PC-3 (cell line): Measurements from ENCODE around the gene MGLL. TPM values are rescaled to one million over a fixed set of nuclear protein-coding genes. Genes with fewer than 3 reads are reported as not detected.

Source experiments
- ATAC-seq: fragments of 200-7000 bp; cut with Tn5 transposase; 2 replicates; pipeline ENCODE4 v1.9.1; 2020; ENCODE audit warnings: mild to moderate bottlenecking, moderate library complexity
- BruUV-seq: library from RNA; stranded (reverse); fragments of 400-500 nt; replicated peaks from 2 replicates; lab custom pipeline; 2021; lab: Mats Ljungman, UMichigan
- CTCF ChIA-PET: fragments of 300-600 bp; sonication (Branson Sonifier 250); formaldehyde crosslinking; loops from one replicate; lab custom pipeline; 2022; ENCODE audit warnings: antibody characterized with exemption; lab: Charles Lee
- POLR2A ChIA-PET: fragments of 300-600 bp; sonication (Branson Sonifier 250); formaldehyde crosslinking; loops from one replicate; lab custom pipeline; 2022; ENCODE audit warnings: antibody characterized with exemption; ENCODE audit not compliant: unreplicated experiment; lab: Charles Lee
- DNase-seq: peaks from one replicate; pipeline ENCODE4 v3.0.0-alpha.2; 2015
- H2AFZ ChIP-seq: fragments of 300-600 bp; sonication (generic); 2 replicates; pipeline ENCODE4 v1.6.0; 2016; ENCODE audit warnings: antibody characterized with exemption, low read length
- H3F3A ChIP-seq: fragments of 300-600 bp; sonication (generic); one replicate; pipeline ENCODE4 v1.6.0; 2017; ENCODE audit warnings: antibody characterized with exemption, low read length, control low read depth, mild to moderate bottlenecking; ENCODE audit not compliant: unreplicated experiment
- H3K27ac ChIP-seq: fragments of 300-600 bp; sonication (generic); 2 replicates; pipeline ENCODE4 v1.5.1; 2016; ENCODE audit warnings: mild to moderate bottlenecking, low read length
- H3K27me3 ChIP-seq: fragments of 300-600 bp; sonication (generic); 2 replicates; pipeline ENCODE4 v1.6.1; 2016; ENCODE audit warnings: low read length, mixed read lengths
- H3K36me3 ChIP-seq: fragments of 300-600 bp; sonication (generic); 2 replicates; pipeline ENCODE4 v1.6.1; 2016; ENCODE audit warnings: low read depth, mixed run types, low read length, mixed read lengths
- H3K4me1 ChIP-seq: fragments of 300-600 bp; sonication (generic); 2 replicates; pipeline ENCODE4 v1.5.1; 2016; ENCODE audit warnings: low read length; ENCODE audit not compliant: insufficient read depth
- H3K4me2 ChIP-seq: fragments of 300-600 bp; sonication (generic); 2 replicates; pipeline ENCODE4 v1.6.0; 2016; ENCODE audit warnings: low read length
- H3K4me3 ChIP-seq: fragments of 300-600 bp; sonication (generic); 2 replicates; pipeline ENCODE4 v1.5.1; 2016; ENCODE audit warnings: mild to moderate bottlenecking, low read length, mixed read lengths
- H3K79me2 ChIP-seq: fragments of 300-600 bp; sonication (generic); 2 replicates; pipeline ENCODE4 v1.6.1; 2017; ENCODE audit warnings: low read length, mixed read lengths
- H3K9ac ChIP-seq: fragments of 300-600 bp; sonication (generic); 2 replicates; pipeline ENCODE4 v1.6.0; 2016; ENCODE audit warnings: mild to moderate bottlenecking, low read length
- H3K9me2 ChIP-seq: fragments of 300-600 bp; sonication (generic); replicated peaks from 2 replicates; pipeline ENCODE4 v1.6.1; 2016; ENCODE audit warnings: mixed run types, low read length, mixed read lengths
- H3K9me3 ChIP-seq: fragments of 300-600 bp; sonication (generic); 2 replicates; pipeline ENCODE4 v1.6.1; 2016; ENCODE audit warnings: low read length, mixed read lengths
- H4K20me1 ChIP-seq: fragments of 300-600 bp; sonication (generic); 2 replicates; pipeline ENCODE4 v1.6.1; 2016; ENCODE audit warnings: low read length, mixed read lengths
- CTCF ChIP-seq: fragments of 300-600 bp; sonication (generic); conservative IDR thresholded peaks from 2 replicates; pipeline ENCODE4 v1.5.1; 2017; ENCODE audit warnings: antibody characterized with exemption, low read depth, mild to moderate bottlenecking, low read length
- EZH2 ChIP-seq: fragments of 300-600 bp; sonication (generic); IDR thresholded peaks from one replicate; pipeline ENCODE4 v1.6.1; 2017; ENCODE audit warnings: antibody characterized with exemption, mild to moderate bottlenecking, low read length; ENCODE audit not compliant: unreplicated experiment
- EZH2phosphoT487 ChIP-seq: fragments of 300-600 bp; sonication (generic); IDR thresholded peaks from 2 replicates; pipeline ENCODE4 v1.6.1; 2018; ENCODE audit warnings: mild to moderate bottlenecking, antibody characterized with exemption, low read length, borderline replicate concordance
- intact Hi-C: fragments of 100-400 bp; cut with micrococcal nuclease; formaldehyde crosslinking; loops from 2 replicates; pipeline ENCODE4 v1.9.0; 2023
- total RNA-seq: library from RNA; depleted of rRNA; stranded (reverse); fragments of >200 nt; gene quantifications from 2 replicates; pipeline ENCODE4 v1.2.3, GENCODE V29; 2014

MGLL gene
- total RNA-seq, 1 experiment from 2014 or later: 38.7 TPM

- Histone ChIP-seq H3K9ac (no peak overlapping the region), H3K9me2 (no peaks in the 10 kb centered on the region), H3K9me3 (no peaks in the 10 kb centered on the region), H3K79me2 (no peaks in the 10 kb centered on the region), H4K20me1 (no peaks in the 10 kb centered on the region), H3K4me3 (no peak overlapping the region), H3K27me3 (no peaks in the 10 kb centered on the region), H3K36me3 (no peaks in the 10 kb centered on the region), H2AFZ (no peak overlapping the region), H3K4me2 (no peak overlapping the region), H3K4me1 (no peaks in the 10 kb centered on the region), H3K27ac (no peak overlapping the region), H3F3A (no peaks in the 10 kb centered on the region)
- DNase-seq (no peak), ATAC-seq (no peak)
- TF ChIP-seq EZH2 (no peak), CTCF (no peak), EZH2phosphoT487 (no peak)
- ChIA-PET POLR2A (no interaction called here), CTCF (no interaction called here)
- no TSS peak for BruUV-seq
- intact Hi-C loops: no loop called here
Measured at GRCh38 chr3:127860211-127860696, 37.9 kb upstream of the MGLL start.

- ATAC-seq: no peak
- H3K4me2 ChIP-seq: no peak overlapping the region
- H3K27me3 ChIP-seq: no peaks in the 10 kb centered on the region
- no peak overlapping the region for H2AFZ ChIP-seq
- no peaks in the 10 kb centered on the region for H3K9me2 ChIP-seq
- TF ChIP-seq EZH2 (no peak), EZH2phosphoT487 (no peak), CTCF (no peak)
- no peaks in the 10 kb centered on the region for H4K20me1 ChIP-seq
- BruUV-seq: no TSS peak
- no peak overlapping the region for H3K4me3 ChIP-seq
- no peak overlapping the region for H3K9ac ChIP-seq
- ChIA-PET POLR2A (no interaction called here), CTCF (no interaction called here)
- no peaks in the 10 kb centered on the region for H3K79me2 ChIP-seq
- H3K4me1 ChIP-seq: no peaks in the 10 kb centered on the region
- no peak for DNase-seq
- no peak overlapping the region for H3K27ac ChIP-seq
- intact Hi-C loops: no loop called here
- H3K9me3 ChIP-seq: no peaks in the 10 kb centered on the region
- no peaks in the 10 kb centered on the region for H3K36me3 ChIP-seq
- no peaks in the 10 kb centered on the region for H3F3A ChIP-seq
Measured at GRCh38 chr3:127859730-127860129, 37.4 kb upstream of the MGLL start.

- CTCF ChIA-PET: no interaction called here
- Histone ChIP-seq H3K79me2 (no peaks in the 10 kb centered on the region), H3K27ac (no peak overlapping the region), H4K20me1 (no peaks in the 10 kb centered on the region), H2AFZ (no peak overlapping the region), H3K4me3 (no peak overlapping the region), H3K36me3 (no peaks in the 10 kb centered on the region), H3K9ac (no peak overlapping the region), H3K27me3 (no peaks in the 10 kb centered on the region), H3K4me2 (no peak overlapping the region), H3K9me3 (no peaks in the 10 kb centered on the region), H3K9me2 (no peaks in the 10 kb centered on the region), H3K4me1 (no peaks in the 10 kb centered on the region), H3F3A (no peaks in the 10 kb centered on the region)
- ATAC-seq: no peak
- POLR2A ChIA-PET: no interaction called here
- BruUV-seq: no TSS peak
- intact Hi-C loops: no loop called here
- no peak for DNase-seq
- TF ChIP-seq EZH2 (no peak), CTCF (no peak), EZH2phosphoT487 (no peak)
Measured at GRCh38 chr3:127858937-127859336, 36.6 kb upstream of the MGLL start.
